ENCODE results near the gene TMEM184A. TPM values are rescaled to one million over a fixed set of nuclear protein-coding genes. Genes with fewer than 3 reads are reported as not detected.

The TMEM184A gene
- total and polyA plus RNA-seq, 2 donors (not counting 1 experiment from before 2014, with no cell fraction given) = not detected

GRCh38 chr7:1560620-1561031, 4.6 kb upstream of the TMEM184A start:
- no peak for DNase-seq
- H3K79me2 ChIP-seq (ENCODE audit: control insufficient read depth, insufficient read depth, low read length) = no peaks in the 10 kb centered on the region
- no peak for ATAC-seq (ENCODE audit: low read depth)
- H3K4me1 Mint-ChIP-seq = peaks cover 3% of the 10 kb centered on the region
- no peak overlapping the region for H3K27ac ChIP-seq (ENCODE audit: low read length in 2 of 2)
- H3K4me1 ChIP-seq (ENCODE audit: control insufficient read depth in 2 of 2, insufficient read depth in 2 of 2, low read length in 2 of 2) = peaks cover 0 to 7% of the 10 kb centered on the region in 2 donors
- no peak overlapping the region for H3K4me2 ChIP-seq (replicated peaks; ENCODE audit: low read depth, low read length, poor library complexity, severe bottlenecking)
- H3K36me3 ChIP-seq (replicated peaks in 1 of 2; ENCODE audit: control extremely low read depth in 1 of 2, control insufficient read depth in 1 of 2, extremely low read depth in 1 of 2, insufficient read depth in 2 of 2, low read length in 1 of 2) = no peaks in the 10 kb centered on the region
- intact Hi-C loops (cut with micrococcal nuclease) = no loop called here
- H3K27ac Mint-ChIP-seq = no peak overlapping the region
- H4K20me1 ChIP-seq (ENCODE audit: control insufficient read depth, insufficient read depth, low read length, poor library complexity, severe bottlenecking) = no peaks in the 10 kb centered on the region
- no peak overlapping the region for H3K4me3 ChIP-seq (ENCODE audit: control extremely low read depth in 1 of 5, extremely low read depth in 1 of 5, insufficient read depth in 1 of 5, low read depth in 2 of 5, low read length in 4 of 5)
- no peak for TF ChIP-seq EZH2 (IDR thresholded peaks at IDR 0.05; ENCODE audit: borderline replicate concordance, insufficient read depth, low read depth, low read length, poor library complexity, severe bottlenecking)
- TF ChIP-seq, protein P1, sequence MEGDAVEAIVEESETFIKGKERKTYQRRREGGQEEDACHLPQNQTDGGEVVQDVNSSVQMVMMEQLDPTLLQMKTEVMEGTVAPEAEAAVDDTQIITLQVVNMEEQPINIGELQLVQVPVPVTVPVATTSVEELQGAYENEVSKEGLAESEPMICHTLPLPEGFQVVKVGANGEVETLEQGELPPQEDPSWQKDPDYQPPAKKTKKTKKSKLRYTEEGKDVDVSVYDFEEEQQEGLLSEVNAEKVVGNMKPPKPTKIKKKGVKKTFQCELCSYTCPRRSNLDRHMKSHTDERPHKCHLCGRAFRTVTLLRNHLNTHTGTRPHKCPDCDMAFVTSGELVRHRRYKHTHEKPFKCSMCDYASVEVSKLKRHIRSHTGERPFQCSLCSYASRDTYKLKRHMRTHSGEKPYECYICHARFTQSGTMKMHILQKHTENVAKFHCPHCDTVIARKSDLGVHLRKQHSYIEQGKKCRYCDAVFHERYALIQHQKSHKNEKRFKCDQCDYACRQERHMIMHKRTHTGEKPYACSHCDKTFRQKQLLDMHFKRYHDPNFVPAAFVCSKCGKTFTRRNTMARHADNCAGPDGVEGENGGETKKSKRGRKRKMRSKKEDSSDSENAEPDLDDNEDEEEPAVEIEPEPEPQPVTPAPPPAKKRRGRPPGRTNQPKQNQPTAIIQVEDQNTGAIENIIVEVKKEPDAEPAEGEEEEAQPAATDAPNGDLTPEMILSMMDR (IDR thresholded peaks at IDR 0.05) = no peak
- CTCF ChIA-PET = no interaction called here
- no peaks in the 10 kb centered on the region for H3K9me3 Mint-ChIP-seq (ENCODE audit: insufficient read depth)
- 95% methylated on average over 6 of the region's 13 CpGs for WGBS (ENCODE audit: insufficient coverage)
- POLR2A ChIA-PET = no interaction called here
- H3K9me3 ChIP-seq (ENCODE audit: control extremely low read depth in 1 of 3, control insufficient read depth in 2 of 3, insufficient read depth in 1 of 3, low read length in 2 of 3) = no peaks in the 10 kb centered on the region
- no peaks in the 10 kb centered on the region for H3K27me3 ChIP-seq (replicated peaks in 1 of 4; ENCODE audit: control extremely low read depth in 1 of 4, control insufficient read depth in 3 of 4, insufficient read depth in 4 of 4, low read length in 3 of 4)
- H2AFZ ChIP-seq (ENCODE audit: insufficient read depth, low read depth, low read length, poor library complexity, severe bottlenecking) = no peak overlapping the region
- no peak overlapping the region for H3K4me3 Mint-ChIP-seq
- peaks cover 4% of the 10 kb centered on the region for H3K27me3 Mint-ChIP-seq
- no peak overlapping the region for H3K9ac ChIP-seq (ENCODE audit: low read length)

- Histone ChIP-seq H3K4me3 (ENCODE audit: control extremely low read depth in 1 of 5, extremely low read depth in 1 of 5, insufficient read depth in 1 of 5, low read depth in 2 of 5, low read length in 4 of 5) (no peak overlapping the region), H3K79me2 (ENCODE audit: control insufficient read depth, insufficient read depth, low read length) (no peaks in the 10 kb centered on the region), H3K4me1 (ENCODE audit: control insufficient read depth in 2 of 2, insufficient read depth in 2 of 2, low read length in 2 of 2) (peaks cover 0 to 7% of the 10 kb centered on the region in 2 donors), H3K9me3 (ENCODE audit: control extremely low read depth in 1 of 3, control insufficient read depth in 2 of 3, insufficient read depth in 1 of 3, low read length in 2 of 3) (no peaks in the 10 kb centered on the region), H4K20me1 (ENCODE audit: control insufficient read depth, insufficient read depth, low read length, poor library complexity, severe bottlenecking) (no peaks in the 10 kb centered on the region), H3K4me2 (replicated peaks; ENCODE audit: low read depth, low read length, poor library complexity, severe bottlenecking) (no peak overlapping the region), H3K27me3 (replicated peaks in 1 of 4; ENCODE audit: control extremely low read depth in 1 of 4, control insufficient read depth in 3 of 4, insufficient read depth in 4 of 4, low read length in 3 of 4) (no peaks in the 10 kb centered on the region), H3K36me3 (replicated peaks in 1 of 2; ENCODE audit: control extremely low read depth in 1 of 2, control insufficient read depth in 1 of 2, extremely low read depth in 1 of 2, insufficient read depth in 2 of 2, low read length in 1 of 2) (no peaks in the 10 kb centered on the region), H3K9ac (ENCODE audit: low read length) (no peak overlapping the region), H3K27ac (ENCODE audit: low read length in 2 of 2) (no peak overlapping the region), H2AFZ (ENCODE audit: insufficient read depth, low read depth, low read length, poor library complexity, severe bottlenecking) (no peak overlapping the region)
- CTCF ChIA-PET = no interaction called here
- Mint-ChIP-seq H3K27ac (no peak overlapping the region), H3K4me3 (no peak overlapping the region), H3K27me3 (peaks cover 4% of the 10 kb centered on the region), H3K4me1 (peaks cover 3% of the 10 kb centered on the region), H3K9me3 (ENCODE audit: insufficient read depth) (no peaks in the 10 kb centered on the region)
- no peak for DNase-seq
- 88% methylated on average over 24 of the region's 28 CpGs for WGBS (ENCODE audit: insufficient coverage)
- POLR2A ChIA-PET = no interaction called here
- intact Hi-C loops (cut with micrococcal nuclease) = no loop called here
- TF ChIP-seq, protein P1 (IDR thresholded peaks at IDR 0.05) = no peak
- TF ChIP-seq EZH2 (IDR thresholded peaks at IDR 0.05; ENCODE audit: borderline replicate concordance, insufficient read depth, low read depth, low read length, poor library complexity, severe bottlenecking) = no peak
- no peak for ATAC-seq (ENCODE audit: low read depth)
Measured at GRCh38 chr7:1559626-1560590, 3.9 kb upstream of the TMEM184A start.

Data from B cell (primary cell).